Measurements from ENCODE around the gene SZRD1.
A peak's percentile ranks its signal among the peaks of the same experiment; 100 is the strongest.

Gene SZRD1

DNA sequence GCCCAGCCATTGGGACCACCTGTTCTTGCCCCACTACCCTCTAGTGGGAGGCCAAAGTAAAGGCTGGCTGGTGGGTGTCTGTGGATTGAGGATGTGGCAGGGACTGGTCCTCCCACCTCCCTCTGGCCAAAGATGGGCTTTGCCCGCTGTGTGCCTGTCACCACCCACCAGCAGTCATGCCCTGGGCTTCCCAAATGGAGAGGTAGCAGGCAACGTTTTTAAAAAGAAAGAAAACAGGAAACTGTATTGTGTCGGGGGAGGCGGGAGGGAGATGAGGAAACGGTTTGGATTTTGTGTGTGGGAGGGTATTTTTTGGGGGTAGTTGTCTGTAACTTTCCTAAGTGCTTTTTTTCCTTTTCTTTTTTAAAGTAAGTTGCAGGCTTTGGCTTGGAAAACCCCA, 30.1 kb downstream of the SZRD1 start:
- DNase-seq: peak; percentile 68

GRCh38 chr1:16398371-16398953, 31.4 kb downstream of the SZRD1 start:
- no peak for DNase-seq

DNA sequence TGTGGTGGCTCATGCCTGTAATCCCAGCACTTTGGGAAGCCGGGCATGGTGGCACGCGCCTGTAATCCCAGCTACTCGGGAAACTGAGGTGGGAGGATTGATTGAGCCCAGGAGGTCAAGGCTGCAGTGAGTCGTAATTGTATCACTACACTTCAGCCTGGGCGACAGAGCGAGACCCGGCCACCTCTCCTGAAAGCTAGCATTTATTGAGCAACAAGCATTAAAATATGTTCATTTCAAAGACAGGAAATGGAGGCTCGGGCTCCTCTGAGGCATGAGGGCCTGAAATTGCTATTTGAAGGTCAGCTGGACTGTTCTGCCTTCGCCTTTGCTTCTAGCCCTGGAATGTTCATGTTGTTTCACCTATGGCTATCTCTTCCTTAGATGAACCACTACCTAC, 35.7 kb downstream of the SZRD1 start:
- no peak for DNase-seq

GRCh38 chr1:16405441-16405840, 38.4 kb downstream of the SZRD1 start:
- DNase-seq: no peak

- no peak for DNase-seq
These were observed 39.8 kb downstream of the SZRD1 start for GRCh38 chr1:16406868-16407267.

DNA sequence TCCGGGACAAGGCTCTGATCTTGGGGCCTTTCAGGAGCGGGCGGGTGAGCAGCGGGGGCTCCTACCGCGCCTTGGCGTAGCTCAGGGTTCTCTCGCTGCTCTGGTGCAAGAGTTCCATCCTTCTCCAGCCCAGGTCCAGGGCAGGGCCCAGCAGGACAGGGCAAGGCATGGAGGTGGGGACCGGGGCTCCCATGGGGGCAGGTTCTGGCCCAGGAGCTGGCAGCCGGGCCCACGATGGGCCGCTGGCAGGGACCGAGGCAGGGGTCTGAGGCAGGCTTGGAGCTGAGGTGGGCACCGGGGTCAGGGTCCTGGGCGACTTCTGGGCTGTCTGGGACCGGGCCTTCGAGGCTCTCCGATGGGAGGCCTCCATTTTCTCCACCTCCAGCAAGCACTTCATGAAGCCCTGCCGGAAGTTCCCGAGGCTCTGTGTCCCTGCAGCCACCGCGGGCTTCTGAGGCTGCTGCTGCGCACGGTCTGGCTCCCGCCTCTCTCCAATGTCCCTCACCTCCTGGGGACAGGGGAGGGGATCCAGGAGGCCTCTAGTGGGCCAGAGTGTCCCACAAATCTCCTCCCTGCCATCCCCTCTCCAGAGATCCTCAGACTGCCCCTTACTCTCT, 42.6 kb downstream of the SZRD1 start:
- DNase-seq: no peak

- DNase-seq: no peak
These were observed 43.8 kb downstream of the SZRD1 start for GRCh38 chr1:16410803-16411202.

DNA sequence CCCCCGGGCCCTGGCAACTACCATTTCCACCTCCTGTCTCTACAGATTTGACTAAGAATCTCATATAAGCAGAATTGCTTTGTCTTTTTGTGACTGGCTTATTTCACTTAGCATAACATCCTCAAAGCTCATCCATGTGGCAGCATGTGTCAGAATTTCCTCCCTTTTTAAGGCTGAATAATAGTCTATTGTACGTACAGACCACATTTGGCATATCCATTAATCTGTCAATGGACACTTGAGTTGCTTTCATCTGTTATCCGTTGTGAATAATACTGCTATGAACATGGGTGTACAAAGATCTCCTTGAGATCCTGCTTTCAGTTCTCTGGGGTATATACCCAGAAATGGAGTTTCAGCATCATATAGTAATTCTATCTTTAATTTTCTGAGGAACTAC, 46.1 kb downstream of the SZRD1 start:
- DNase-seq: no peak

DNA sequence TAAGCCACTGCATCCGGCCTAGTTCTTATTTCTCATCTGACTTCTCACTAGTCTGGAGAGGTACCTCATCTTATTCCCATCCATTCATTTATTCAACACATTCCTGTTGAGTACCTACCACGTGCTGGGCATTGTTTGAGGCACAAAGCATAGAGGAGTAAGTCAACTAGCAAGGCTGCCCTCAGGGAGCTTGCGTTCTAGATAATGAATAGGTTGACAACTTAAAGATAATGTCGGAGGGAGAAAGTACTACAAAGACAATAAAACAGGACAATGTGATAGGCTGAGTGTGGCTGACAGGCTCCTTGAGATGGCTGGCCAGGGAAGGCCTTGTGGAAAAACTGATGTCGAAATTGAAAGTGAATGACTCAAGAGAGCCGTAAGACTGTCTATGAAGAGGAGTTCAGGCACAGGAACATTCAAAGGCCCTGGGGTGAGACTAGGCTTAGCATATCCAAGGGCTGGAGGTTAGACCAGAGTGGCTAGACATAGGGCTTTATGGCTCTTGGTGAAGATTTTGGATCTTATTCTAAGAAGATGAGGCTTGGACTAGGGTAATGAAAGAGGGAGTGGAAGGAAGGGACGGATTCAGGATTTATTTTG, 51.9 kb downstream of the SZRD1 start:
- peak; percentile 68 for DNase-seq

DNA sequence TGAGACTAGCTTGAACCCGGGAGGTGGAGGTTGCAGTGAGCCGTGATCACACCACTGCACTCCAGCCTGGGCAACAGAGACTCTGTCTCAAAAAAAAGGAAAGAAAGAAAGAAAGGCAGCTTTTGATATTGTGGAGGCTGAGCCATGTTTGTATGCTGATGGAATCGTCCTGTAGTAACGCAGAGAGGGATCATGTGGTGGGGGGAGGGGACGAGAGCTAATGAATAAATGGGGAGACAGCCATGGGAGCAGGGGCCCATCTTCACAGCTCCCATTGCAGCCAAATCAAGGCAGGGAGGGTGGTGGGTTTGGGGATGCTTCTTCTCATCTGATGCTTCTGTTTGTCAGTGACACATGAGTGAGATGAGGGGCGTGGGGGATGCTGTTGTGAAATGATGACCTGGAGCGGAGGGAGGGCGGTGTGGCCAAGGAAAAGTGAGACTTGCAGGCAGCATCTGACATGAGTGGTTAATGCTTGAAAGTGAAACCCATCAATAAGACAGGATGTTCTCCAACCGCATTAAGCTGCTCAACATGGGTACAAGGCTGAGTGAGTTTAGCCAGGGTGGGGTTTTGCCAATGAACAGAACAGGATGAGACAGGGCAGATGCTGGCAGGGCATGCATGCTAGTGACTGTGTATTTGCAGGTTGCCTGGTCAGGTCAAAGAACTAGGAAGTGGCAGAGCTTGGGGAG, 53.5 kb downstream of the SZRD1 start:
- peak; percentile 51 for DNase-seq

DNA sequence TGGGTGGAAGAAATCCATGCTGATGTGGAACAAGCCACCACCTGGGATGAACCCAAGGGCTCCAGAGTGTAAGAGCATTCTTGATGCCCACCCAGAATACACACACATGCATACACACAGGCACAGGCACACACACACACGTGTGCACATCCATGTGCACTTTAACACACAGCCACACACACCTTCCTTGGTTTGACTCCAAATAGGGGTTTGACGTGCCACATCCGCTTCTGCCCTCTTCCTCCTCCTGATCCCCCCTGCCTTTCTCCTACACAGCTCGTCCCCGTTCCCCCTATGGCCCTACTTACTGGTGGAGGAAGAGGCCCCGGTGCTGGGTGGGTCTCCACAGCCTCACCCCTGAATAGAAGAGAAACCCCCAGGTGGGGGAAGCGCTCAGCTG, 54.2 kb downstream of the SZRD1 start:
- DNase-seq: no peak

DNA sequence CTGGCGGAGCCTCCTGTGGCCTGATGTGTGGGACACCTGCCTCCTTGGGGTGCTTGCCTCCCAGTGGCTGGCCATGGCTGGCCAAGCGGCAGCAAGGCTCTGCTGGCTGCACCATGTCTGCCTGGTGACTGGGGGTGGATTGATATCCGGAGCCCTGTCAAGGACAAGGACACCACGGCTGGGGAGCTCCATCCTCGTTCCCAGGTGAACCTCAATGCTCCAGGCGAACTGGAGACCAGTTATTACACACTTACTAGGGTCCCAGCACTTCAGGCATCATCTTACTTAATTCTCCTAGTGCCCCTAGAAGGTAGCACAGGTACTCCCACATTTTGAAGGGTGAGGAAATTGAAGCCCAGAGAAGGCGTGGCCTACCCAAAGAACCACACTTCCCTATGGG, 55.0 kb downstream of the SZRD1 start:
- DNase-seq: no peak

- no peak for DNase-seq
These were observed 58.3 kb downstream of the SZRD1 start for GRCh38 chr1:16425125-16426025.

- DNase-seq: peak; percentile 44
These were observed 63.6 kb downstream of the SZRD1 start for GRCh38 chr1:16430606-16431005.

GRCh38 chr1:16433030-16433429, 66.0 kb downstream of the SZRD1 start:
- DNase-seq: peak; percentile 61

GRCh38 chr1:16434007-16434406, 67.0 kb downstream of the SZRD1 start:
- no peak for DNase-seq

DNA sequence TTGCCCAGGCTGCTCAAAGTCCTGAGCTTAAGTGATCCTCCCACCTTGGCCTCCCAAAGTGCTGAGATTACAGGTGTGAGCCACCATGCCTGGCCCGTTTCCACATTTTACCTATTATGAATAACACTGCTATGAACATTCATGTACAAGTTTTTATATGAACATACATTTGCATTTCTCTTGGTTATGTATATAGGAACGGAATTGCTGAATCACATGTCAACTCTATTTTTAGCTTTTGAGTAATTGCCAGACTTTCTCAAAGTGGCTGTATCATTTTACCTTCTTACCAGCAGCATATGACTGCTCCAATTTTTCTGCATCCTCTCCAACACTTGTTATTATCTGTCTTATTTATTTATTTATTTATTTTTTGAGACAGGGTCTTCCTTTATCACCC, 67.5 kb downstream of the SZRD1 start:
- peak; percentile 30 for DNase-seq

DNA sequence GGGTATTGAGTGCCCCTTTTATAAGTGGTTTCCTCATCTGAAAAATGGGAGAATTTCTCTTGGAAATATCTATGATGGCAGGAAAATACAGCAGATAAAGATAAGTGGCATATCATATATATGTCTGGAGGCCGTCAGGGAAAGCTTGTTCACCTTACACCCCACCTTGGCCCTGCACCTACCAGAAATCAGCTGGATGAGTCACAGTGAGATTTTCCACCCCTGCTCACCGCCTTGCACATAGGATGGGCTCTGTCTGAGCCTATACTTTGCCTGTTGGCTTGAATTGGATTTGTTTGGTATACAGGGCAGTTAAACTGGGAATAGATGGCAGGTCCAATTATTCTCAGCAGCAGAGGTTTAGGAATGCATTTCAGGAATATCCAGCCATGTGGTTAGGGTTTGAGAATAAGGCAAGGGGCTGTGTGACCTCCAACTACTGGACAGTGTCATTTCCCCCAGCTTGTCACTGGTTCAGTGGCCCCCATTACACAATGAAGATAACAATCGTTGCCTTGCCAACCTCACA, 70.0 kb downstream of the SZRD1 start, which contains the start of gene SPATA21:
Gene SPATA21 (minus strand): TSS at position 479 of the 529 bp plus-strand sequence. CDS start 6,053 bp downstream, outside the sequence.
- no peak for DNase-seq

DNA sequence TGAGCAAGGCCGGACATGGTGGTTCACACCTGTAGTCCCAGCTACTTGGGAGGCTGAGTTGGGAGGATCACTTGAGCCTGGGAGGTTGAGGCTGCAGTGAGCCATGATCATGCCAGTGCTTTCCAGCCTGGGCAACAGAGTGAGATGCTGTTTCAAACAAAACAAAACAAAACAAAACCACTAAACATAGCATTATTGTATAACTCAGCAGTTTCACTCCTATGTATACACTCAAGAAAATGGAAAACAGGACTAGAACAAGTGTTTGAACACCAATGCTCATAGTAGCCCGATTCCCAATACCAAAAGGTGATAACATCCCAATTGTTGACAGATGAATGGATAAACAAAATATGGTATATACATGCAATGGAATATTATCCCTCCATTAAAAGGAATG, 71.5 kb downstream of the SZRD1 start:
- DNase-seq: peak; percentile 48

DNA sequence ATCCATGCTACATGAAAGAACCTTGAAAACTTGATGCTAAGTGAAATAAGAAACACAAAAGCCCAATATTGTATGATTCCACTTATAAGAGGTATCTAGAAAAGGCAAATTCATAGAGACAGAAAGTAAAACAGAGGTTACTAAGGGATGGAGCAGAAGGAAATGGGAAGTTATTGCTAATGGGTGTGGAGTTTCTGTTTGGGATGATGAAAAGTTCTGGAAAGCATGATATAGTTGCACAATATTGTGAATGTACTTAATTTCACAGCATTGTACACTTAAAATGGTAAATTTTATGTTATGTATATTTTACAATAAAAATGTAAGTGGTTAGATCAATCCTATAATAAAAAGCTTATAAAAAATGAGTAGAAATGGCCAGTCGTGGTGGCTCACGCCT, 71.9 kb downstream of the SZRD1 start:
- DNase-seq: peak; percentile 91

GRCh38 chr1:16440131-16440469, 73.1 kb downstream of the SZRD1 start:
- DNase-seq: peak; percentile 8

DNA sequence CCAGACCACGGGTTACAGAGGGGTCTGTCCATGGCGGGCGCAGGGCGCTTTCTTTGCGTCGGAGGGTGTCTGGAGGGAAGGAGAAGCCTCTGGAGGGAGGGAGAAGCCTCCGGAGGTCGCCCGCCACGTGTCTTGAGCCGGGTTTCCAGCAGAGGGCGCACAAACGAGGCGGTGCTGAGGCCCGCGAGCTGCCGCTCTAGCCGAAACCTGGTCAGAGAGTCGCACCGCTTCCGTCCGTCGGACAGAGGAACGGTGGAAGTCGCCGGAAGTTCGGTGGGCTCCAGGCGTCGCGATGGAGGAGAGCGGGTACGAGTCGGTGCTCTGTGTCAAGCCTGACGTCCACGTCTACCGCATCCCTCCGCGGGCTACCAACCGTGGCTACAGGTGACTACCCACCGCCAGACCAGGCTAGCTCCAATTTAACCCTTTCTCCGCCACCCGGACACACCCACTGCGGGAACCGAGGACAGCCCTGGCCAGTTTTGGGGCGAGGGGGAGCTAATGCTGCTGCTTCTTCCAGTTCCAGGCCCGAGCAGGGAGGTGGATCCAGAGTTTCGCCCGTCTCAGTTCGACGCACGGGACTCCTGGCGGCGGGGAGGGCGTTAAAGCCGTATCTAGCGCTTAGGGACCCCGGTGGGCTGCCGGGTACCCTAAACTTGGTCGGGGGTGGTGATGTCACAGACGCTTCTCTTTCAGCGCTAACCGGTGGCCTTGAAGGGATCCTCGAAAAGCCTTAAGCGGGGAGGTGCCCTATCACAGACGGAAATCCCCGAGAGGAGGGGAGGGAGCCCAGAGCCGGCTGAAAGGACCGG, 73.6 kb downstream of the SZRD1 start, which contains the start of gene NECAP2:
Gene NECAP2 (plus strand): TSS at position 255 of the 812 bp plus-strand sequence. CDS start 38 bp downstream, at position 293.
- DNase-seq: peak; percentile 94

Measured in inflammatory macrophage treated with lipopolysaccharide for 4 hours (primary cell).